K562 (cell line): ENCODE results near the gene CDK9.

ENCODE experiments used
- CHCHD3 ChIP-seq: fragments of 250-450 bp; sonication (Bioruptor Pico); IDR thresholded peaks from 2 replicates; pipeline ENCODE4 v2.1.2; 2022; ENCODE audit warnings: mild to moderate bottlenecking
- ELF4 ChIP-seq: fragments of 450-650 bp; formaldehyde crosslinking; IDR thresholded peaks from 2 replicates; pipeline ENCODE4 v1.4.0; 2022; ENCODE audit warnings: missing genetic modification characterization
- EZH2 ChIP-seq: IDR thresholded peaks from 2 replicates; pipeline ENCODE4 v1.6.1; 2012; ENCODE audit warnings: low read depth, mild to moderate bottlenecking, inconsistent platforms, low read length, borderline replicate concordance
- HDAC1 ChIP-seq, 2 experiments: fragments of 450-650 bp; IDR thresholded peaks; 2 replicates each; pipeline ENCODE4 v1.6.1; 2016 to 2017; ENCODE audit warnings: inconsistent platforms in 1 of 2, mild to moderate bottlenecking in 1 of 2, moderate library complexity in 1 of 2
- HDAC2 ChIP-seq: fragments of 450-650 bp; IDR thresholded peaks from 2 replicates; pipeline ENCODE4 v1.6.1; 2016; ENCODE audit warnings: mild to moderate bottlenecking
- LARP7 ChIP-seq: fragments of 450-650 bp; IDR thresholded peaks from 2 replicates; pipeline ENCODE4 v1.6.1; 2016
- REST ChIP-seq, 2 experiments: fragments of 450-650 bp; formaldehyde crosslinking in 1 of 2; IDR thresholded peaks; 2 replicates each; pipeline versions ENCODE4 v1.4.0 to v1.6.1; 2014 to 2020; ENCODE audit warnings: mild to moderate bottlenecking in 2 of 2, borderline replicate concordance in 1 of 2, low read depth in 1 of 2
- SP2 ChIP-seq: IDR thresholded peaks from 2 replicates; pipeline ENCODE4 v1.6.1; 2011; ENCODE audit warnings: mild to moderate bottlenecking, low read depth, low read length, moderate library complexity; ENCODE audit not compliant: poor library complexity, severe bottlenecking; ENCODE audit errors: extremely low read depth
- ZNF143 ChIP-seq: sonication (generic); formaldehyde crosslinking; IDR thresholded peaks from 2 replicates; pipeline ENCODE4 v1.9.0; 2022; ENCODE audit warnings: mild to moderate bottlenecking, missing genetic modification reagents

GRCh38 chr9:127829205-127829906 is 43.5 kb downstream of the CDK9 start:
- no peak for TF ChIP-seq SP2
- TF ChIP-seq HDAC1 (IDR thresholded peaks at IDR 0.05): no peak
- TF ChIP-seq HDAC2: no peak
- no peak for TF ChIP-seq LARP7
- TF ChIP-seq REST (IDR thresholded peaks at IDR 0.05; ENCODE audit: borderline replicate concordance): no peak
- no peak for TF ChIP-seq REST (CRISPR knock-in tag; IDR thresholded peaks at IDR 0.05; ENCODE audit: low read depth)
- no peak for TF ChIP-seq EZH2
- no peak for TF ChIP-seq ZNF143
- TF ChIP-seq CHCHD3: no peak
- no peak for TF ChIP-seq ELF4
